ENCODE results near the gene KCNIP1. TPM values are rescaled to one million over a fixed set of nuclear protein-coding genes. Genes with fewer than 3 reads are reported as not detected.

KCNIP1 gene
- total RNA-seq, 1 donor from 2014 or later = not detected

DNA sequence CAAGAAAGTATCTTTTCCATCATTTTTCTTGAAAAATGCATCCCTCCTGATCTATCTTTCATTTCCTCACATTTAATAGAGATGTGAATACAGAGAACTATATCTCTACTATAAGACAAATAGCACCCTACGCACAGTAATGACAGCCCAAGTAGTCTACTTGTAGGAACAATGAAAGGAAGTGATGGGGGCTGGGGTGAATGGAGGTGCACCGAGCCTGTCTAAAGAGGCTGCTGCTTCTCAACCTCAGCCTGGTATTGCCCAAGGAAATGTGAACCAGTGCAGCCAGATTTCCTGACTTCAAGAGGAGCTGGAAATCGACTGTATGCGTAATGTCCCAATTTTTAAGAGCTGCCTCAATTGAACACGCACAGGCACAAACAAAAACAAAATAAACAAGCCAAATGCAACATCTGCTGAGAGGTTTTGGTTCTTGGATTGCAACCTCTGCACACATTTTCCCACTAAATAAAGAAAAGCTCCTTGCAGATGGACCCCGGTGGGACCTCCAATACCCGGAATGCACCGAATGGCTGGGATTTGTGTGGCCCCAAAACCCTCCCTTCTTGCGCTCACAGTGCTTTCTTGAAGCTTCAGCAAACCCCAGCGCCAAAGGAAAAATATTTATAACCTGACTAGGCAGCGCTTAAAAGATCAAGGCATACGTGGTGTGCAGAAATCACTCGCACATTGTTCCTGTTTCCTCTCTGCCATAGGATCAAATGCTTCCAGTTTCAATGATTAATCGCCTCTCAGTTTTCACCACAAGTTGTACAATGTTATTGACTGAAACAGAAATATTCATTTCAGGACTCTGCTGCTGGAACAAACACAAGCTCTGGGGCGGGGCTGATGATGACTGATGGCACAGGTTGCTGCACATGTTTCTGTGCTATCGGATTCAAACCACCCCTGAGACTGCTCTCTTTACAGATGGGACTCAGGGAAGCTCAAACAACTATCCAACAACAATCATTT, 68.3 kb downstream of the KCNIP1 start:
- H3K27ac Mint-ChIP-seq = peak overlapping the region; percentile 0
- H3K9me3 Mint-ChIP-seq = peaks cover 12% of the 10 kb centered on the region
- peaks cover 35% of the 10 kb centered on the region for H3K27me3 Mint-ChIP-seq (ENCODE audit: insufficient read depth)
- DNase-seq (ENCODE audit: low spot score) = peak; percentile 1
- intact Hi-C loops (cut with micrococcal nuclease) = loop anchor here (1.0 to 5.0 kb wide), 4 partner anchors 25 to 767 kb away; no protein-coding TSS in a partner anchor
- H3K4me3 Mint-ChIP-seq = no peak overlapping the region
- H3K36me3 Mint-ChIP-seq (ENCODE audit: low read depth) = no peaks in the 10 kb centered on the region
- peaks cover 21% of the 10 kb centered on the region for H3K4me1 Mint-ChIP-seq (ENCODE audit: low read depth)

DNA sequence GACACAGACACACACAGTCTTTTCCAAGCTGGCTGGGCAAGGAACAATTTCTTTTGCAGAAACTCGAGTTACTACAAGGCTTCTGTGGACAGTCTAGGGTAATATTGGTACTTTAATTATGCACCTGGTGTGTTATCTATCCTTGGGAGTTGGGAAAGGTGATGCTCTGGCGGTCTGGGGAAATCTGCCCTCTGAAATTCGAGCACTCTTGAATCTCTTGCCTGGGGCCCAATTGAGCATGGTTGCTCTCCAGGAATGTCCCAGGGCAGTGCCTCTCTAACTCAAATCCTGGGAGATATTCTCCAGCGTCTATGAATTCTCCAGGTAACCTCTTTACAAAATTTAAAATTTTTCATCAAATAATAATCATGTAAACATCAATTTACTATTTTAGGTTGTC, 69.3 kb downstream of the KCNIP1 start:
- Mint-ChIP-seq H3K9me3 (peaks cover 18% of the 10 kb centered on the region), H3K4me1 (ENCODE audit: low read depth) (peaks cover 21% of the 10 kb centered on the region), H3K27ac (no peak overlapping the region), H3K4me3 (no peak overlapping the region), H3K36me3 (ENCODE audit: low read depth) (no peaks in the 10 kb centered on the region), H3K27me3 (ENCODE audit: insufficient read depth) (peaks cover 33% of the 10 kb centered on the region)
- intact Hi-C loops (cut with micrococcal nuclease) = loop anchor here (5.0 kb wide), 1 partner anchor 241 kb away; no protein-coding TSS in a partner anchor
- DNase-seq (ENCODE audit: low spot score) = no peak

DNA sequence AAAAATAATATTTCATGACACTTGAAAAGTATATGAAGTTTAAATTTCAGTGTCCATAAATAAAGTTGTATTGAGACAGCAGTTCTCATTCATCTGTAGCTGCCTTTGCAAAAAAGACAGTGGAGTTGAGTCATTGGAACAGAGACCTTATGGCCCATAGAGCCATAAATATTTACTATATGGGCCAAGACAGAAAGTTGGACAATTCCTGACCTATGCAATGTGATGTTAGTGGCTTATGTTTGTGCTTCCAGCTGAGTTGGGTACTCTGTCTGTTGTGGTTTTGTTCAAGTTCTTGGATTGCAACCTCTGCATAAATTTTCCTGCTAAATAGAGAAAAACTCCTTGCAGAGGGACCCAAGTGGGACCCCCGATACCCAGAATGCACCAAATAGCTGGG, 69.8 kb downstream of the KCNIP1 start:
- no peak for DNase-seq (ENCODE audit: low spot score)
- no peak overlapping the region for H3K4me3 Mint-ChIP-seq
- peaks cover 2% of the 10 kb centered on the region for H3K36me3 Mint-ChIP-seq (ENCODE audit: low read depth)
- peaks cover 35% of the 10 kb centered on the region for H3K27me3 Mint-ChIP-seq (ENCODE audit: insufficient read depth)
- H3K4me1 Mint-ChIP-seq (ENCODE audit: low read depth) = peaks cover 21% of the 10 kb centered on the region
- no peak overlapping the region for H3K27ac Mint-ChIP-seq
- peaks cover 23% of the 10 kb centered on the region for H3K9me3 Mint-ChIP-seq
- intact Hi-C loops (cut with micrococcal nuclease) = loop anchor here (5.0 kb wide), 1 partner anchor 241 kb away; no protein-coding TSS in a partner anchor

DNA sequence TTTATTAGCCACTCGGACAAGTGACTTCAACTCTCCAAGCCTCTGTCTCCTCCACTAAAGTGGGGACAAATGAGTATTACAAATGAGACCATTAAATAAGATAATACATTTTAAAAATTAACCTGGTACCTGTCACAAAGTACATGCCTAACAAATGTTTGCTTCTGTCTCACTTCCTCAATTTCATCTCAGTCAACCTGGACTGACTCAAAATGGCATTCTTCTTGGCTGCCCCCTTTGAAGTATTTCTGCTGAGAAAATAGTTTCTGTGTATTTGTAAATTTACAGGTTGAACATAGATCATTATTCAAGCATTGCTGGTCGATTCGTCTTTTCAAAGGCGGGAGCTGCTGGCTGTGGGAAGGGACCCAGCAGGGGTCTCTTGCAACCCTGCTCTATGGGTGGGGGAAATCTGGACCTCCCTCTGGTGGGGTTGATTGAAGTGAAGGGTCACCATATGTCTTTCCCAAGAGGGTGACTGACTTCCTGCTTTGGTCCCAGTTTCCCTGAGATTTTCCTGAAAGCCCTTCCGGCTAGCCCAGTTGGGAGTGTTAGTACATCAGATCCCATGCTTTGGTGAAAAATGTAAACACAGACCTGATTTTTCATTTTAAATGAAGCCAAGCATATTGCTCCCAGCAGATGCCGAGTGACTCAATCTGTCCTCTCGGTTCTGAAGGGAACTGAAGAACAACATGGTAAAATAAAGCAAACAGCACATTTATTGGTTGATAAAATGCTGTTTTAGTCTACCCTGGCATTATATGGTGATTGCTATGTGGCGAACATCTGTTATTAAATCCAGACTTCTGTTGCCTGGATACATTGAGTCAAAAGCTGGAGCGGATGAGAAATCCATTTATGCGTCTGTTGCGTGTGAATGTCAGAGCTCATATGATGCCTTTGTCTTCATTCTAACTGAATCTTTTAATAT, 73.0 kb downstream of the KCNIP1 start:
- Mint-ChIP-seq H3K4me3 (no peak overlapping the region), H3K27me3 (ENCODE audit: insufficient read depth) (peaks cover 24% of the 10 kb centered on the region), H3K36me3 (ENCODE audit: low read depth) (peaks cover 2% of the 10 kb centered on the region), H3K27ac (no peak overlapping the region), H3K4me1 (ENCODE audit: low read depth) (peaks cover 12% of the 10 kb centered on the region), H3K9me3 (peaks cover 30% of the 10 kb centered on the region)
- DNase-seq (ENCODE audit: low spot score) = no peak
- intact Hi-C loops (cut with micrococcal nuclease) = no loop called here

- Mint-ChIP-seq H3K4me3 (no peak overlapping the region), H3K4me1 (ENCODE audit: low read depth) (no peaks in the 10 kb centered on the region), H3K27ac (no peak overlapping the region), H3K9me3 (peaks cover 30% of the 10 kb centered on the region), H3K27me3 (ENCODE audit: insufficient read depth) (peaks cover 16% of the 10 kb centered on the region), H3K36me3 (ENCODE audit: low read depth) (peaks cover 2% of the 10 kb centered on the region)
- DNase-seq (ENCODE audit: low spot score) = no peak
- intact Hi-C loops (cut with micrococcal nuclease) = no loop called here
Measured at GRCh38 chr5:170579601-170580000, 75.8 kb downstream of the KCNIP1 start.

GRCh38 chr5:170581211-170581610, 77.4 kb downstream of the KCNIP1 start:
- Mint-ChIP-seq H3K27me3 (ENCODE audit: insufficient read depth) (peaks cover 10% of the 10 kb centered on the region), H3K9me3 (peaks cover 22% of the 10 kb centered on the region), H3K27ac (no peak overlapping the region), H3K4me3 (no peak overlapping the region), H3K36me3 (ENCODE audit: low read depth) (peaks cover 2% of the 10 kb centered on the region), H3K4me1 (ENCODE audit: low read depth) (no peaks in the 10 kb centered on the region)
- DNase-seq (ENCODE audit: low spot score) = no peak
- intact Hi-C loops (cut with micrococcal nuclease) = no loop called here

GRCh38 chr5:170582644-170583330, 79.0 kb downstream of the KCNIP1 start:
- intact Hi-C loops (cut with micrococcal nuclease) = no loop called here
- no peak overlapping the region for H3K27ac Mint-ChIP-seq
- peaks cover 10% of the 10 kb centered on the region for H3K27me3 Mint-ChIP-seq (ENCODE audit: insufficient read depth)

DNA sequence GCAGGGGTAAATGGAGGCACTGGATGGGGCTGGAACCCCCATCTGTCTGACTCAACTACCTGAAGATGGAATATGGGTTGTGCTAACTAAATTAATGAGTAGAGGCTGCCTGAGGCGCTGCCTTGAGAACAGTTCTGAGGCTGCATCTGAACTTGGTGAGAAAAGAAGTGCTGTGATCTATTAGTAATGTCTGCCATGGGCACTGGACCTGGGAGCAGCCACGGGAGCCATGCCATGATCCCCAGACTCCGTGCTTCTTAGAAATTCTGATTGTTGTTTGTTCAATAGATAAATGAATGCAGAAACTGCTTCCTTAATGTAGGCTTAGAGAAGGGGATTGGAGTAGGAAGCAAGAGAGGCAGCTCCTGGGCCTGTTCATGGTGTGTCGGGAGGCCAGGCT, 80.2 kb downstream of the KCNIP1 start:
- no peak for DNase-seq (ENCODE audit: low spot score)
- peaks cover 7% of the 10 kb centered on the region for H3K27me3 Mint-ChIP-seq (ENCODE audit: insufficient read depth)
- no peaks in the 10 kb centered on the region for H3K36me3 Mint-ChIP-seq (ENCODE audit: low read depth)
- H3K9me3 Mint-ChIP-seq = peaks cover 3% of the 10 kb centered on the region
- intact Hi-C loops (cut with micrococcal nuclease) = no loop called here
- H3K4me1 Mint-ChIP-seq (ENCODE audit: low read depth) = no peaks in the 10 kb centered on the region
- no peak overlapping the region for H3K27ac Mint-ChIP-seq
- no peak overlapping the region for H3K4me3 Mint-ChIP-seq

More at GRCh38 chr5:170582644-170583330, 79.0 kb downstream of the KCNIP1 start:
- peaks cover 2% of the 10 kb centered on the region for H3K36me3 Mint-ChIP-seq (ENCODE audit: low read depth)
- no peak overlapping the region for H3K4me3 Mint-ChIP-seq
- H3K4me1 Mint-ChIP-seq (ENCODE audit: low read depth) = no peaks in the 10 kb centered on the region
- DNase-seq (ENCODE audit: low spot score) = no peak
- peaks cover 15% of the 10 kb centered on the region for H3K9me3 Mint-ChIP-seq

- H3K36me3 Mint-ChIP-seq (ENCODE audit: low read depth) = no peaks in the 10 kb centered on the region
- no peak overlapping the region for H3K4me3 Mint-ChIP-seq
- no peak for DNase-seq (ENCODE audit: low spot score)
- intact Hi-C loops (cut with micrococcal nuclease) = no loop called here
- H3K9me3 Mint-ChIP-seq = peaks cover 1% of the 10 kb centered on the region
- peaks cover 9% of the 10 kb centered on the region for H3K27me3 Mint-ChIP-seq (ENCODE audit: insufficient read depth)
- no peak overlapping the region for H3K27ac Mint-ChIP-seq
- no peaks in the 10 kb centered on the region for H3K4me1 Mint-ChIP-seq (ENCODE audit: low read depth)
Measured at GRCh38 chr5:170584450-170585058, 80.7 kb downstream of the KCNIP1 start.

DNA sequence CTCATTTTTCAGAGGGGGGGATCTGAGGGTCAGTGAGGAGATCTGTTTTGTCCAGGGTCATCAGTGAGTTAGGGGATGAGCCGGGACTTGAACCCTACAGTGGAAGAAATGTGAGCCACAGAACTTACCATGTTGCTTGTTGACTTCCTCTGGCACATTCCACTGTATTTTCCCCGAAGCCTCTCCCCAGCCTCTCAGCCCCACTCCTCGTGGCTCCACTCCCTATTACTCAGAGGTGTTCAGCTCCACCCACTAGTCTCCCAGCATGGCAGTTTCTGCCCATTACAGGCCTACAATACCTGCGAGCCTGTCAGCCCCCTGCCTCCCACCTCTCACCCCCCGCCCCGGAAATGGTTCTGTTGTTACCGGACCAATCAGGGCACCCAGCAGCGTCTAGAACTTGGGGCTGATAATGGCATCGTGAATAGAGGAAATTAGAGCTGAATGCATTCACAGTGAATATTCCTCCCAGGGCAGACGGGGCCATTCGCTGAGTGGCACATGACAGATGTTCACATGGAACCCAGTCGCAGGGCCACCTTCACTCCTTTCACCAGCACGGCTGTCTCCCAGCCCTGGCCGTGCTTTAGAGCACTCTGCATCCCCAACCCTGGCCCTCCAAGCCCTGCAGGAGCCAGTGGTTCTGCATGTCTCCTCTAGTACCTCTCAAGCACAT, 81.6 kb downstream of the KCNIP1 start:
- H3K27me3 Mint-ChIP-seq (ENCODE audit: insufficient read depth) = peaks cover 9% of the 10 kb centered on the region
- no peak for DNase-seq (ENCODE audit: low spot score)
- H3K4me3 Mint-ChIP-seq = no peak overlapping the region
- H3K4me1 Mint-ChIP-seq (ENCODE audit: low read depth) = no peaks in the 10 kb centered on the region
- intact Hi-C loops (cut with micrococcal nuclease) = no loop called here
- no peaks in the 10 kb centered on the region for H3K9me3 Mint-ChIP-seq
- H3K27ac Mint-ChIP-seq = no peak overlapping the region
- no peaks in the 10 kb centered on the region for H3K36me3 Mint-ChIP-seq (ENCODE audit: low read depth)

DNA sequence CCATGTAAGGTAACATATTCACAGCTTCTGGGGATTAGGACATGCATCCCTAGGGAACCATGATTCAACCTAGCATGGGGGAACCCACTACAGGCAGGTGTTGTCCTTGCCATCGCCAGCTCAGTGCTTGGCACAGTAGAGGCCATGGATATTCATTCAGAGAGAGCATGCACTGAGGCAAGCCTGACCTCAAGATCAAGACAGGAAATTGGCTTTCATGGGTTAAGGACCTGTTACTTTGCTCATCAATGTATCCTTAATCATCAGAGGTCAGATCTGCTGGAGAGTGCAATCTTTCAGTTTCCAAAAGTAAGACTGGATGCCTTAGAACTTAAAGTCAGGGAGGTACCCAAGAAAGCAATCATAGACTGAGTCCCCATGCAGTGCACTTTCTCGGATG, 84.0 kb downstream of the KCNIP1 start:
- Mint-ChIP-seq H3K4me3 (no peak overlapping the region), H3K27ac (no peak overlapping the region), H3K36me3 (ENCODE audit: low read depth) (no peaks in the 10 kb centered on the region), H3K27me3 (ENCODE audit: insufficient read depth) (peaks cover 9% of the 10 kb centered on the region), H3K4me1 (ENCODE audit: low read depth) (no peaks in the 10 kb centered on the region), H3K9me3 (no peaks in the 10 kb centered on the region)
- intact Hi-C loops (cut with micrococcal nuclease) = no loop called here
- no peak for DNase-seq (ENCODE audit: low spot score)
